ENCODE measurements around the gene MYO1A.

GRCh38 chr12:57042695-57043094 is 7.2 kb downstream of the MYO1A start:
- TF ChIP-seq, protein P1, sequence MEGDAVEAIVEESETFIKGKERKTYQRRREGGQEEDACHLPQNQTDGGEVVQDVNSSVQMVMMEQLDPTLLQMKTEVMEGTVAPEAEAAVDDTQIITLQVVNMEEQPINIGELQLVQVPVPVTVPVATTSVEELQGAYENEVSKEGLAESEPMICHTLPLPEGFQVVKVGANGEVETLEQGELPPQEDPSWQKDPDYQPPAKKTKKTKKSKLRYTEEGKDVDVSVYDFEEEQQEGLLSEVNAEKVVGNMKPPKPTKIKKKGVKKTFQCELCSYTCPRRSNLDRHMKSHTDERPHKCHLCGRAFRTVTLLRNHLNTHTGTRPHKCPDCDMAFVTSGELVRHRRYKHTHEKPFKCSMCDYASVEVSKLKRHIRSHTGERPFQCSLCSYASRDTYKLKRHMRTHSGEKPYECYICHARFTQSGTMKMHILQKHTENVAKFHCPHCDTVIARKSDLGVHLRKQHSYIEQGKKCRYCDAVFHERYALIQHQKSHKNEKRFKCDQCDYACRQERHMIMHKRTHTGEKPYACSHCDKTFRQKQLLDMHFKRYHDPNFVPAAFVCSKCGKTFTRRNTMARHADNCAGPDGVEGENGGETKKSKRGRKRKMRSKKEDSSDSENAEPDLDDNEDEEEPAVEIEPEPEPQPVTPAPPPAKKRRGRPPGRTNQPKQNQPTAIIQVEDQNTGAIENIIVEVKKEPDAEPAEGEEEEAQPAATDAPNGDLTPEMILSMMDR (optimal IDR thresholded peaks at IDR 0.05 in 1 of 3, IDR thresholded peaks at IDR 0.05 in 1 of 3, conservative IDR thresholded peaks at IDR 0.05 in 1 of 3; ENCODE audit: extremely low read depth in 1 of 3, insufficient read depth in 2 of 3, low read length in 3 of 3) = no peak
- TF ChIP-seq EZH2 (IDR thresholded peaks at IDR 0.05; ENCODE audit: low read length) = no peak
